Endothelial cell of umbilical vein (primary cell): ENCODE results near the gene CLRN1. TPM values are rescaled to one million over a fixed set of nuclear protein-coding genes. Genes with fewer than 3 reads are reported as not detected.

Experiments used
- BruUV-seq: library from RNA; stranded (reverse); fragments of 400-500 nt; replicated peaks from 2 replicates; lab custom pipeline; 2021; lab: Mats Ljungman, UMichigan
- CTCF ChIA-PET: fragments of 300-600, 350-600 bp; sonication (Branson Sonifier 250); formaldehyde crosslinking; loops from one replicate; lab custom pipeline; 2021; ENCODE audit warnings: antibody characterized with exemption, inconsistent platforms; lab: Charles Lee
- POLR2A ChIA-PET: fragments of 300-600, 350-600 bp; sonication (Branson Sonifier 250); formaldehyde crosslinking; loops from one replicate; lab custom pipeline; 2021; ENCODE audit warnings: antibody characterized with exemption, inconsistent platforms; lab: Charles Lee
- DNase-seq: peaks from one replicate; pipeline ENCODE4 v3.0.0-alpha.2; 2011; ENCODE audit warnings: low read depth, low spot score
- FAIRE-seq: peaks from 2 replicates; lab custom pipeline; 2011; peaks lifted over from hg19 to GRCh38; lab: Jason Lieb, UNC
- H2AFZ ChIP-seq: 2 replicates; pipeline ENCODE4 v1.6.0; 2012; ENCODE audit warnings: low read depth, low read length, control low read depth, inconsistent platforms
- H3K27ac ChIP-seq: 2 replicates; pipeline ENCODE4 v1.5.1; 2011; ENCODE audit warnings: low read depth, mild to moderate bottlenecking, control low read depth, low read length, moderate library complexity; ENCODE audit not compliant: insufficient read depth
- H3K27me3 ChIP-seq, 2 experiments: 2 replicates each; pipeline versions ENCODE4 v1.6.0 to v1.6.1; 2011; ENCODE audit warnings: low read length in 2 of 2, mixed read lengths in 1 of 2; ENCODE audit not compliant: control insufficient read depth in 2 of 2, insufficient read depth in 2 of 2
- H3K36me3 ChIP-seq, 2 experiments: 2 replicates in 1 of 2; 3 replicates in 1 of 2; pipeline ENCODE4 v1.5.1; 2011; ENCODE audit warnings: low read length in 2 of 2, mild to moderate bottlenecking in 1 of 2, moderate library complexity in 1 of 2; ENCODE audit not compliant: control insufficient read depth in 2 of 2, insufficient read depth in 2 of 2; ENCODE audit errors: extremely low read depth in 1 of 2
- H3K4me1 ChIP-seq: 3 replicates; pipeline ENCODE4 v1.5.1; 2011; ENCODE audit warnings: mild to moderate bottlenecking, low read length; ENCODE audit not compliant: control insufficient read depth, insufficient read depth; ENCODE audit errors: extremely low read depth
- H3K4me2 ChIP-seq: 2 replicates; pipeline ENCODE4 v1.6.1; 2011; ENCODE audit warnings: low read length, control low read depth, mixed read lengths; ENCODE audit not compliant: insufficient read depth
- H3K4me3 ChIP-seq, 3 experiments: fragments of 200-600 bp in 1 of 3; sonication (generic), shearing (Covaris generic) in 1 of 3; replicated peaks in 1 of 3; 2 replicates each; pipeline ENCODE4 v1.5.1; 2011 to 2016; ENCODE audit warnings: control low read depth in 3 of 3, low read length in 3 of 3, mild to moderate bottlenecking in 2 of 3, inconsistent platforms in 1 of 3, low read depth in 1 of 3, moderate library complexity in 1 of 3; ENCODE audit not compliant: insufficient read depth in 1 of 3
- H3K79me2 ChIP-seq: 2 replicates; pipeline ENCODE4 v1.6.0; 2012; ENCODE audit warnings: low read length, inconsistent platforms; ENCODE audit not compliant: control insufficient read depth, insufficient read depth
- H3K9ac ChIP-seq: replicated peaks from 2 replicates; pipeline ENCODE3; 2011; ENCODE audit warnings: low read length, control low read depth; ENCODE audit not compliant: insufficient read depth; ENCODE audit errors: extremely low read depth
- H3K9me1 ChIP-seq: replicated peaks from 3 replicates; pipeline ENCODE4 v1.6.0; 2011; ENCODE audit warnings: mild to moderate bottlenecking, low read length; ENCODE audit not compliant: control insufficient read depth, insufficient read depth; ENCODE audit errors: extremely low read depth
- H3K9me3 ChIP-seq: replicated peaks from 2 replicates; pipeline ENCODE4 v1.5.1; 2012; ENCODE audit warnings: low read length, inconsistent platforms; ENCODE audit not compliant: control insufficient read depth, insufficient read depth
- H4K20me1 ChIP-seq: replicated peaks from 2 replicates; pipeline ENCODE3; 2011; ENCODE audit warnings: mild to moderate bottlenecking, low read length; ENCODE audit not compliant: control insufficient read depth, insufficient read depth; ENCODE audit errors: extremely low read depth
- EZH2 ChIP-seq: IDR thresholded peaks from 2 replicates; pipeline ENCODE4 v1.6.1; 2012; ENCODE audit warnings: borderline replicate concordance, low read depth, mild to moderate bottlenecking, moderate library complexity, low read length, inconsistent platforms; ENCODE audit not compliant: severe bottlenecking
- FOS ChIP-seq: IDR thresholded peaks from 2 replicates; pipeline ENCODE4 v1.6.1; 2011; ENCODE audit warnings: mild to moderate bottlenecking, low read length, moderate library complexity, borderline replicate concordance; ENCODE audit not compliant: insufficient read depth
- GATA2 ChIP-seq: IDR thresholded peaks from 2 replicates; pipeline ENCODE4 v1.7.0; 2011; ENCODE audit warnings: low read depth, mild to moderate bottlenecking, moderate library complexity, mixed read lengths, low read length; ENCODE audit not compliant: insufficient read length, insufficient read depth
- JUN ChIP-seq: IDR thresholded peaks from 2 replicates; pipeline ENCODE4 v1.6.1; 2011; ENCODE audit warnings: borderline replicate concordance, low read depth; ENCODE audit not compliant: insufficient read length, insufficient read depth
- MYC ChIP-seq: IDR thresholded peaks from one replicate; pipeline ENCODE4 v1.6.1; 2011; ENCODE audit warnings: mild to moderate bottlenecking, low read depth, low read length
- POLR2A ChIP-seq: IDR thresholded peaks from 2 replicates; pipeline ENCODE4 v1.6.1; 2012; ENCODE audit warnings: low read depth, mild to moderate bottlenecking, control low read depth, low read length
- POLR2AphosphoS5 ChIP-seq: IDR thresholded peaks from 2 replicates; pipeline ENCODE4 v1.6.1; 2012; ENCODE audit warnings: low read depth, mild to moderate bottlenecking, control low read depth, low read length, moderate library complexity; ENCODE audit not compliant: insufficient read depth
- dilution Hi-C: fragments of 300-500 bp; cut with MboI; formaldehyde crosslinking; loops from one replicate; pipeline ENCODE4 v1.15.0; 2019; ENCODE audit warnings: low sequenced_read_pairs; ENCODE audit not compliant: extremely low pct_ligation_motif_present
- intact Hi-C: fragments of 100-400 bp; cut with micrococcal nuclease; formaldehyde crosslinking; loops from one replicate; pipeline ENCODE4 v1.10.0; 2022
- polyA plus RNA-seq, 4 experiments: library from polyadenylated mRNA; depleted of rRNA in 3 of 4; stranded (reverse) in 3 of 4; unstranded in 1 of 4; fragments of >200 nt; gene quantifications; 2 replicates each; pipeline versions ENCODE4 v1.2.1 to v1.2.3, GENCODE V29; 2011 to 2012; ENCODE audit warnings: missing spikeins in 1 of 4
- total RNA-seq: library from RNA; stranded (reverse); gene quantifications from 2 replicates; pipeline ENCODE4 v1.2.3, GENCODE V29; 2021
- TF ChIP-seq, protein P1 (sequence below), 2 donors: IDR thresholded peaks; 1 replicate in 1 of 2; 2 replicates in 1 of 2; pipeline ENCODE4 v1.5.1; 2011; ENCODE audit warnings: low read length in 2 of 2, mild to moderate bottlenecking in 2 of 2, moderate library complexity in 2 of 2, control low read depth in 1 of 2, inconsistent platforms in 1 of 2, low read depth in 1 of 2; ENCODE audit not compliant: insufficient read depth in 1 of 2; ENCODE audit errors: extremely low read depth in 1 of 2
- TF ChIP-seq, protein P2 (sequence below): IDR thresholded peaks from 2 replicates; pipeline ENCODE4 v1.6.1; 2011; ENCODE audit not compliant: insufficient read depth, insufficient read length

CLRN1 gene
- total and polyA plus RNA-seq, 2 donors (not counting 3 experiments of a cell fraction or from before 2014, with no cell fraction given), result not detected

DNA sequence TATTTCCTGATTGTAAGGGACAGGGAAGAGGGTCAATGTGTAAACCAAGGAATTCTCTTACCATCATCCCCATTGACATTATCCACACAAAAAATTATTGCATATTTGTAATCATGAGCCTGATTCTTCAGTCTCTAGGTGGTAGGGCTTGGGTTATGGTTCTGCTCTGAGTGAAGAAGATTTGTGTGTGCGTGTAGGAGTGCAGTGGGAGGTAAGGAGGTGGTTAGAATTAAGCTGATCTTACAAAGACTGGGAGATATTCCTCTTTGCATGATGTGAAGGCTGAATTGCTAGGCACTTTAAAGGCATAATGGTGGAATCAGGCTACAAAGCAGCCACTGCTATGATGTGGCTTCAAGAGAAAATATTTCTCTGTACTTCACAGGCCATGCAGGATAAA is 44.3 kb downstream of the CLRN1 start:
- Histone ChIP-seq H3K4me1 (no peaks in the 10 kb centered on the region), H3K36me3 (no peaks in the 10 kb centered on the region), H3K9ac (no peak overlapping the region), H3K9me1 (no peaks in the 10 kb centered on the region), H3K4me3 (no peak overlapping the region), H3K27me3 (peaks cover 11 to 23% of the 10 kb centered on the region in 2 experiments), H4K20me1 (no peaks in the 10 kb centered on the region), H3K9me3 (no peaks in the 10 kb centered on the region), H3K79me2 (no peaks in the 10 kb centered on the region), H3K27ac (no peak overlapping the region), H3K4me2 (no peak overlapping the region), H2AFZ (no peak overlapping the region)
- POLR2A ChIA-PET, result no interaction called here
- BruUV-seq, result no TSS peak
- dilution Hi-C loops (no loop called here), intact Hi-C loops (no loop called here)
- FAIRE-seq, result no peak
- CTCF ChIA-PET, result no interaction called here
- TF ChIP-seq POLR2AphosphoS5 (no peak), FOS (no peak), JUN (no peak), POLR2A (no peak), EZH2 (no peak), MYC (no peak), GATA2 (no peak)
- TF ChIP-seq, protein P1, sequence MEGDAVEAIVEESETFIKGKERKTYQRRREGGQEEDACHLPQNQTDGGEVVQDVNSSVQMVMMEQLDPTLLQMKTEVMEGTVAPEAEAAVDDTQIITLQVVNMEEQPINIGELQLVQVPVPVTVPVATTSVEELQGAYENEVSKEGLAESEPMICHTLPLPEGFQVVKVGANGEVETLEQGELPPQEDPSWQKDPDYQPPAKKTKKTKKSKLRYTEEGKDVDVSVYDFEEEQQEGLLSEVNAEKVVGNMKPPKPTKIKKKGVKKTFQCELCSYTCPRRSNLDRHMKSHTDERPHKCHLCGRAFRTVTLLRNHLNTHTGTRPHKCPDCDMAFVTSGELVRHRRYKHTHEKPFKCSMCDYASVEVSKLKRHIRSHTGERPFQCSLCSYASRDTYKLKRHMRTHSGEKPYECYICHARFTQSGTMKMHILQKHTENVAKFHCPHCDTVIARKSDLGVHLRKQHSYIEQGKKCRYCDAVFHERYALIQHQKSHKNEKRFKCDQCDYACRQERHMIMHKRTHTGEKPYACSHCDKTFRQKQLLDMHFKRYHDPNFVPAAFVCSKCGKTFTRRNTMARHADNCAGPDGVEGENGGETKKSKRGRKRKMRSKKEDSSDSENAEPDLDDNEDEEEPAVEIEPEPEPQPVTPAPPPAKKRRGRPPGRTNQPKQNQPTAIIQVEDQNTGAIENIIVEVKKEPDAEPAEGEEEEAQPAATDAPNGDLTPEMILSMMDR (IDR thresholded peaks at IDR 0.05; ENCODE audit: extremely low read depth in 1 of 2, insufficient read depth in 1 of 2, low read depth in 1 of 2, low read length in 2 of 2), result no peak
- TF ChIP-seq, protein P2, sequence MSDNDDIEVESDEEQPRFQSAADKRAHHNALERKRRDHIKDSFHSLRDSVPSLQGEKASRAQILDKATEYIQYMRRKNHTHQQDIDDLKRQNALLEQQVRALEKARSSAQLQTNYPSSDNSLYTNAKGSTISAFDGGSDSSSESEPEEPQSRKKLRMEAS, result no peak
- no peak for DNase-seq
